Fibroblast of lung (primary cell): Measurements from ENCODE around the gene CLDN19. TPM values are rescaled to one million over a fixed set of nuclear protein-coding genes. Genes with fewer than 3 reads are reported as not detected.

Source experiments
- DNase-seq, 2 donors: peaks; one replicate each; pipeline versions ENCODE4 v3.0.0 to v3.0.0-alpha.2; 2010; ENCODE audit warnings: low read depth in 2 of 2
- H2AFZ ChIP-seq: 2 replicates; pipeline ENCODE4 v1.5.1; 2012; ENCODE audit warnings: low read length, control low read depth, inconsistent platforms
- H3K27ac ChIP-seq: 2 replicates; pipeline ENCODE4 v1.5.1; 2011; ENCODE audit warnings: low read length, control low read depth; ENCODE audit not compliant: insufficient read depth
- H3K27me3 ChIP-seq: 2 replicates; pipeline ENCODE4 v1.5.1; 2011; ENCODE audit warnings: mild to moderate bottlenecking, low read length; ENCODE audit not compliant: control insufficient read depth, insufficient read depth
- H3K36me3 ChIP-seq: 2 replicates; pipeline ENCODE4 v1.5.1; 2011; ENCODE audit warnings: low read length; ENCODE audit not compliant: control insufficient read depth, insufficient read depth
- H3K4me1 ChIP-seq: 2 replicates; pipeline ENCODE4 v1.5.1; 2011; ENCODE audit warnings: low read length; ENCODE audit not compliant: control insufficient read depth, insufficient read depth; ENCODE audit errors: extremely low read depth
- H3K4me2 ChIP-seq: 2 replicates; pipeline ENCODE4 v1.5.1; 2011; ENCODE audit warnings: low read length, control low read depth; ENCODE audit not compliant: insufficient read depth; ENCODE audit errors: extremely low read depth
- H3K4me3 ChIP-seq, 4 experiments: fragments of 200-600 bp in 1 of 4; sonication (generic) in 1 of 4; replicated peaks in 1 of 4; 2 replicates each; pipeline ENCODE4 v1.5.1; 2011 to 2016; ENCODE audit warnings: low read length in 4 of 4, low read depth in 3 of 4, mild to moderate bottlenecking in 3 of 4, control low read depth in 2 of 4, inconsistent platforms in 1 of 4, mixed read lengths in 1 of 4; ENCODE audit not compliant: insufficient read depth in 1 of 4; ENCODE audit errors: control extremely low read depth in 1 of 4
- H3K79me2 ChIP-seq: 2 replicates; pipeline ENCODE4 v1.5.1; 2012; ENCODE audit warnings: mild to moderate bottlenecking, low read length, inconsistent platforms; ENCODE audit not compliant: control insufficient read depth, insufficient read depth
- H3K9ac ChIP-seq: 2 replicates; pipeline ENCODE4 v1.5.1; 2011; ENCODE audit warnings: mild to moderate bottlenecking, low read length, control low read depth; ENCODE audit not compliant: insufficient read depth
- H3K9me3 ChIP-seq: 2 replicates; pipeline ENCODE4 v1.5.1; 2012; ENCODE audit warnings: low read depth, low read length; ENCODE audit not compliant: control insufficient read depth, insufficient read depth
- H4K20me1 ChIP-seq: 2 replicates; pipeline ENCODE4 v1.5.1; 2011; ENCODE audit warnings: low read length; ENCODE audit not compliant: control insufficient read depth, insufficient read depth; ENCODE audit errors: extremely low read depth
- EZH2 ChIP-seq: IDR thresholded peaks from 2 replicates; pipeline ENCODE4 v1.5.1; 2012; ENCODE audit warnings: low read length, control low read depth, mild to moderate bottlenecking; ENCODE audit errors: missing control alignments
- polyA plus RNA-seq, 2 donors: library from polyadenylated mRNA; depleted of rRNA in 1 of 2; stranded (reverse) in 1 of 2; unstranded in 1 of 2; fragments of >200 nt; gene quantifications; 2 replicates each; pipeline ENCODE4 v1.2.1, GENCODE V29; 2011 to 2012; ENCODE audit warnings: missing spikeins in 1 of 2
- total RNA-seq: library from RNA; depleted of rRNA; stranded (reverse); fragments of >200 nt; gene quantifications from 2 replicates; pipeline ENCODE4 v1.2.1, GENCODE V29; 2014
- TF ChIP-seq, protein P1 (sequence below), 2 donors: IDR thresholded peaks in 1 of 2; conservative IDR thresholded peaks in 1 of 2; 1 replicate in 1 of 2; 2 replicates in 1 of 2; pipeline ENCODE4 v1.5.1; 2011 to 2012; ENCODE audit warnings: low read length in 2 of 2, control low read depth in 1 of 2, inconsistent platforms in 1 of 2, low read depth in 1 of 2, mild to moderate bottlenecking in 1 of 2

Gene CLDN19
- total and polyA plus RNA-seq, 2 donors (not counting 1 experiment from before 2014, with no cell fraction given), result not detected

DNA sequence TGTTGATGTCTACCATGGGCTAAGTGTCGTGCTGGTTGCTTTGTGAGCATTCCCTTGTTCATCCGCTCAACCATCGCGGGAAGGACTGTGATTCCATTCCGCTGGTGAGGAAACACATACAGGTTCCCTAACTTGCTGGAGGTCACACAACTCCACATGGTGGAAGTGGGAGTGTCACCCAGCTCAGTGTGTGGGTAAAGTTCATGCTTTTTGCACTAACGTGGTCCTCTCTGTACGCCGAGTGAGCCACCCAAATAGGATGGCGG is 4.0 kb upstream of the CLDN19 start:
- Histone ChIP-seq H3K27me3 (no peaks in the 10 kb centered on the region), H3K9me3 (no peaks in the 10 kb centered on the region), H3K36me3 (peaks cover 22% of the 10 kb centered on the region), H3K79me2 (no peaks in the 10 kb centered on the region), H3K4me3 (no peak overlapping the region), H3K4me1 (no peaks in the 10 kb centered on the region), H2AFZ (no peak overlapping the region), H4K20me1 (peaks cover 2% of the 10 kb centered on the region), H3K27ac (no peak overlapping the region), H3K4me2 (no peak overlapping the region), H3K9ac (no peak overlapping the region)
- TF ChIP-seq, protein P1, sequence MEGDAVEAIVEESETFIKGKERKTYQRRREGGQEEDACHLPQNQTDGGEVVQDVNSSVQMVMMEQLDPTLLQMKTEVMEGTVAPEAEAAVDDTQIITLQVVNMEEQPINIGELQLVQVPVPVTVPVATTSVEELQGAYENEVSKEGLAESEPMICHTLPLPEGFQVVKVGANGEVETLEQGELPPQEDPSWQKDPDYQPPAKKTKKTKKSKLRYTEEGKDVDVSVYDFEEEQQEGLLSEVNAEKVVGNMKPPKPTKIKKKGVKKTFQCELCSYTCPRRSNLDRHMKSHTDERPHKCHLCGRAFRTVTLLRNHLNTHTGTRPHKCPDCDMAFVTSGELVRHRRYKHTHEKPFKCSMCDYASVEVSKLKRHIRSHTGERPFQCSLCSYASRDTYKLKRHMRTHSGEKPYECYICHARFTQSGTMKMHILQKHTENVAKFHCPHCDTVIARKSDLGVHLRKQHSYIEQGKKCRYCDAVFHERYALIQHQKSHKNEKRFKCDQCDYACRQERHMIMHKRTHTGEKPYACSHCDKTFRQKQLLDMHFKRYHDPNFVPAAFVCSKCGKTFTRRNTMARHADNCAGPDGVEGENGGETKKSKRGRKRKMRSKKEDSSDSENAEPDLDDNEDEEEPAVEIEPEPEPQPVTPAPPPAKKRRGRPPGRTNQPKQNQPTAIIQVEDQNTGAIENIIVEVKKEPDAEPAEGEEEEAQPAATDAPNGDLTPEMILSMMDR (conservative IDR thresholded peaks at IDR 0.05 in 1 of 2, IDR thresholded peaks at IDR 0.05 in 1 of 2; ENCODE audit: low read depth in 1 of 2, low read length in 2 of 2), result no peak
- no peak for TF ChIP-seq EZH2
- no peak for DNase-seq

DNA sequence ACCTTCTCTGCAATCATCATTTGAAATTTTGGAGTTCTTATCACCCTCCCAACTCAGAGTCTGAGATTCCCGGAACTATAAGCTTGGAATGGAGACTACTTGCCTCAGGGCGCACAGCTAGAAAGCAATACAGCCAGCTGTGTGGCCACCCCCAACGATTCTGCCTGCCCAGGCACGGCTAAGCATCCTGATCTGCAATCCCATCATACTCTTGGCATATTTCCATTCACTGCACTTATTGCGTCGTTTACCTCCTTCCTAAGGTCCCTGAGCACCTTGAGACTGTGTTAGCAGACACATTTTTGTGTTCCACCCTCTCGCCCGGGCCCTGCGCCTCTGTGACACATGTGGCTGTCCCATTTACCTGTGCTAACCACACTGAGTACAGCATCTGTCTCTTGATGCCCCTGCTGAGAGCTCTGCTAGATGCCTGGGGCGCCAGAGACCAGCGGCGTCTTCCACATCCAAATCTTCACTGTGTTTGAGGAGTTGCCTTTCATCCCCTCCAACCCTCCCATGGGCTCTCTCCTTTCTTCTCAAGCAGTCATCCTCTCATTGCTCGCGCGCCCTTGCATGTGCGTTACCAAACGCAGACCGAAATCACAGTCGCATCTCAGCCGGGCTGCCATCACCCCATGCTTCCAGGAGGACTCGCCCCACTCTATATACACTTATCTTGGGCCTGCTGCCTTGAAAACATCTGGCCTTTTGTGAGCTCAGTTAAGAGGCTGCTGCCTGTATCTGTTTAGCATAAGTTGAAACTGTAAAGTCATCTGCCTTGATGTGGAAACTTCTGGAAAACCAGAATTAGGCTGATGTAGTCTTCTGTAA is 3.5 kb upstream of the CLDN19 start:
- no peak overlapping the region for H2AFZ ChIP-seq
- H3K9me3 ChIP-seq, result no peaks in the 10 kb centered on the region
- DNase-seq, result no peak
- no peaks in the 10 kb centered on the region for H3K27me3 ChIP-seq
- H3K36me3 ChIP-seq, result peaks cover 20% of the 10 kb centered on the region
- H3K9ac ChIP-seq, result no peak overlapping the region
- TF ChIP-seq EZH2, result no peak
- TF ChIP-seq, protein P1 (conservative IDR thresholded peaks at IDR 0.05 in 1 of 2, IDR thresholded peaks at IDR 0.05 in 1 of 2; ENCODE audit: low read depth in 1 of 2, low read length in 2 of 2), result no peak
- H3K4me3 ChIP-seq, result no peak overlapping the region
- H3K27ac ChIP-seq, result no peak overlapping the region
- H3K79me2 ChIP-seq, result no peaks in the 10 kb centered on the region
- H3K4me2 ChIP-seq, result no peak overlapping the region
- H4K20me1 ChIP-seq, result peaks cover 2% of the 10 kb centered on the region
- H3K4me1 ChIP-seq, result no peaks in the 10 kb centered on the region

DNA sequence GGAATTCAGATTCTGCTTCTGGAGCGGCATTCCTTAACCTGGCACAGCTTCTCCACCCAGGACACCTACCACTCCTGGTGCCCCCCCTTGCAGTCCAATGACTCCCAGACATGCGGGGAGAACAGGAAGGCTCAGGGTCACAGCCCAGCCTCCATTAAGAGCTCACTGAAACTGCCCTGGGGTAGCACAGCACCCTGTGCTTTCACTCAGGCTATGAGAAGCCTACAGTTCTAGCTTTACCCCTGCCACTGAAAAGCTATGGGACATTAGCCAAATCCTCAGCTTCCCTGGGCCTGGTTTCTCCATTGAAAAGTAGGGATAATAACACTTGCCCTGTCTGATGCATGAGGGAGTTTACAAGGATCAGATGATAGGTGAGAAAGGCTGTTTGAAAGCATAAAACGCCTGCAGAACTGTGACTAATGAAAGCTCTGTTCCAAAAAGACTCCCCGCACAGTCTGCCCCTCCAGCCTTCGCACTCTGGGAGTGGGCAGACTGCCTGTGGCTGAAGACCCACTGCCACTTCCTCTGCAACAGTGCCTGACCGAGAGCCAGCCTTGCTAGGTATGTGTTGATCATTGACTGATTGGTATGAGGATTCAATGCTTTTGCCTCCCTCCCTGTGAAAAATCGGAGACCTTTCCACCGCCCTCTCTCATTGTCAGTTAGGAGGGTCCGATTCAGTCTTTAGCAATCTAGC is 2.7 kb upstream of the CLDN19 start:
- no peak for DNase-seq

More for the DNA sequence above, 2.7 kb upstream of the CLDN19 start:
- no peak overlapping the region for H3K4me2 ChIP-seq
- H3K9ac ChIP-seq, result no peak overlapping the region
- H3K27ac ChIP-seq, result no peak overlapping the region
- H3K36me3 ChIP-seq, result peaks cover 13% of the 10 kb centered on the region
- H3K9me3 ChIP-seq, result no peaks in the 10 kb centered on the region
- no peaks in the 10 kb centered on the region for H3K4me1 ChIP-seq
- TF ChIP-seq EZH2, result no peak
- TF ChIP-seq, protein P1 (conservative IDR thresholded peaks at IDR 0.05 in 1 of 2, IDR thresholded peaks at IDR 0.05 in 1 of 2; ENCODE audit: low read depth in 1 of 2, low read length in 2 of 2), result no peak
- H3K79me2 ChIP-seq, result no peaks in the 10 kb centered on the region
- H4K20me1 ChIP-seq, result peaks cover under 1% of the 10 kb centered on the region
- H3K27me3 ChIP-seq, result no peaks in the 10 kb centered on the region
- H2AFZ ChIP-seq, result no peak overlapping the region
- no peak overlapping the region for H3K4me3 ChIP-seq
